Right atrium auricular region (tissue), 2 donors: Measurements from ENCODE around the gene CHDH. TPM values are rescaled to one million over a fixed set of nuclear protein-coding genes. Genes with fewer than 3 reads are reported as not detected.

Experiments used
- DNase-seq: peaks from one replicate; pipeline ENCODE4 v3.0.0-alpha.2; 2019; ENCODE audit warnings: low spot score
- H3K27ac ChIP-seq, 2 donors: fragments of 200-600 bp; sonication (generic); 1 replicate in 1 of 2; 2 replicates in 1 of 2; pipeline ENCODE4 v1.5.1; 2016 to 2019
- H3K27me3 ChIP-seq, 2 donors: fragments of 200-600 bp; sonication (generic); one replicate each; pipeline versions ENCODE4 v1.5.1 to v1.6.0; 2017 to 2019
- H3K36me3 ChIP-seq: fragments of 200-600 bp; sonication (generic); one replicate; pipeline ENCODE4 v1.5.1; 2016
- H3K4me1 ChIP-seq, 2 donors: fragments of 200-600 bp; sonication (generic); one replicate each; pipeline versions ENCODE4 v1.5.1 to v1.6.0; 2017 to 2019
- H3K4me3 ChIP-seq, 2 donors: fragments of 200-600 bp; sonication (generic); 1 replicate in 1 of 2; 2 replicates in 1 of 2; pipeline ENCODE4 v1.5.1; 2017 to 2019; ENCODE audit warnings: mild to moderate bottlenecking in 1 of 2, moderate library complexity in 1 of 2
- H3K9me3 ChIP-seq, 2 donors: fragments of 200-600 bp; sonication (generic); one replicate each; pipeline ENCODE4 v1.5.1; 2019
- CTCF ChIP-seq, 2 donors: fragments of 200-600 bp; sonication (generic); IDR thresholded peaks; one replicate each; pipeline ENCODE4 v1.5.1; 2019; ENCODE audit warnings: antibody characterized with exemption in 2 of 2
- total RNA-seq, 2 donors: library from RNA; depleted of rRNA; stranded (reverse); fragments of >200 nt; gene quantifications; one replicate each; pipeline ENCODE4 v1.1.0, GENCODE V29; 2016

CHDH gene
- total RNA-seq, 2 donors from 2014 or later, result 2.2 to 10.0 TPM

GRCh38 chr3:53881691-53882593 lies 35.7 kb upstream of the CHDH start, which contains the start of gene ACTR8:
TSS of gene ACTR8 (minus strand) at chr3:53882152. CDS start at chr3:53882101, 51 bp downstream.
- Histone ChIP-seq H3K4me1 (peaks cover 0 to 22% of the 10 kb centered on the region in 2 donors), H3K27ac (peak within 1 kb of the TSS; percentile 86 to 90), H3K9me3 (no peaks in the 10 kb centered on the region), H3K27me3 (no peaks in the 10 kb centered on the region), H3K4me3 (peak within 1 kb of the TSS; percentile 81), H3K36me3 (peaks cover 54% of the 10 kb centered on the region)
- TF ChIP-seq CTCF (IDR thresholded peaks at IDR 0.05), result peak in 1 of 2 donors; percentile 37
- peak; percentile 81 for DNase-seq

GRCh38 chr3:53880396-53881345 lies 34.5 kb upstream of the CHDH start:
- peak overlapping the region in 1 of 2 donors; percentile 90 for H3K27ac ChIP-seq
- H3K36me3 ChIP-seq, result peaks cover 60% of the 10 kb centered on the region
- TF ChIP-seq CTCF (IDR thresholded peaks at IDR 0.05), result no peak
- H3K27me3 ChIP-seq, result no peaks in the 10 kb centered on the region
- peaks cover 0 to 22% of the 10 kb centered on the region in 2 donors for H3K4me1 ChIP-seq
- no peak for DNase-seq
- H3K4me3 ChIP-seq, result peak overlapping the region; percentile 81
- H3K9me3 ChIP-seq, result no peaks in the 10 kb centered on the region

- TF ChIP-seq CTCF (IDR thresholded peaks at IDR 0.05), result no peak
- no peaks in the 10 kb centered on the region for H3K4me1 ChIP-seq
- no peak overlapping the region for H3K27ac ChIP-seq
- H3K36me3 ChIP-seq, result peaks cover 67% of the 10 kb centered on the region
- H3K9me3 ChIP-seq, result no peaks in the 10 kb centered on the region
- no peaks in the 10 kb centered on the region for H3K27me3 ChIP-seq
- DNase-seq, result no peak
- no peak overlapping the region for H3K4me3 ChIP-seq
Observed at GRCh38 chr3:53865732-53866499, 19.7 kb upstream of the CHDH start.

GRCh38 chr3:53863145-53863544 lies 16.9 kb upstream of the CHDH start:
- Histone ChIP-seq H3K4me3 (no peak overlapping the region), H3K27me3 (no peaks in the 10 kb centered on the region), H3K4me1 (peaks cover 0 to 8% of the 10 kb centered on the region in 2 donors), H3K27ac (no peak overlapping the region), H3K9me3 (no peaks in the 10 kb centered on the region), H3K36me3 (peaks cover 40% of the 10 kb centered on the region)
- no peak for TF ChIP-seq CTCF (IDR thresholded peaks at IDR 0.05)
- DNase-seq, result no peak

- H3K27me3 ChIP-seq, result no peaks in the 10 kb centered on the region
- DNase-seq, result peak; percentile 26
- H3K36me3 ChIP-seq, result peaks cover 32% of the 10 kb centered on the region
- no peak for TF ChIP-seq CTCF (IDR thresholded peaks at IDR 0.05)
- H3K4me1 ChIP-seq, result peaks cover 0 to 8% of the 10 kb centered on the region in 2 donors
- H3K9me3 ChIP-seq, result no peaks in the 10 kb centered on the region
- H3K27ac ChIP-seq, result no peak overlapping the region
- H3K4me3 ChIP-seq, result no peak overlapping the region
Observed at GRCh38 chr3:53862241-53862640, 16.0 kb upstream of the CHDH start.
